Uterus (tissue), 2 donors: ENCODE results near the gene EYA3.

Experiments
- POLR2A ChIP-seq, 2 donors: fragments of 450-650 bp; IDR thresholded peaks; one replicate each; pipeline ENCODE4 v1.6.1; 2016; ENCODE audit warnings: antibody characterized with exemption in 2 of 2, mild to moderate bottlenecking in 1 of 2, moderate library complexity in 1 of 2
- TF ChIP-seq, protein P1 (sequence below), 4 experiments: fragments of 200-600 bp in 2 of 4; fragments of 450-650 bp in 2 of 4; sonication (generic) in 2 of 4; IDR thresholded peaks; one replicate each; pipeline ENCODE4 v1.5.1; 2016 to 2019; ENCODE audit warnings: antibody characterized with exemption in 4 of 4, mild to moderate bottlenecking in 2 of 4, moderate library complexity in 1 of 4

DNA sequence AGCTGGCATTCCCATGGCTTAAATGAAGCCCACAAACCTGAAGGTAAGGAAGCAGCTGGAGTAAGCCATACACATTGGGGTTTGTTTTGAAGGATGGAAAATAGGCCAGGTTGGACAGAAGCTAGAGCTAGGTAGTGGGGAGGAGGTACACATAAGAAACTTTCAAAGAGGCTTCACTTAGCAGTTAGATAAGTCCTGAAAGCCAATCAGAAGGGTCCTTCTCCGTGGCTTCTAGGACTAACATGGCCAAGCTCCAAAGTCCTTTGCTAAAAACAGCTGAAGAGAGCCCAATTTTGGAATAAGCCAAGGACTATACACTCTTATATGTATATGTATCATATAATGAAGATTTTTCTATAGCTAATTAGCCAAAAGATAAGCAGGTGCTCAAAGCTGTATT is 1.8 kb downstream of the EYA3 start:
- no peak for TF ChIP-seq POLR2A (IDR thresholded peaks at IDR 0.05)
- TF ChIP-seq, protein P1, sequence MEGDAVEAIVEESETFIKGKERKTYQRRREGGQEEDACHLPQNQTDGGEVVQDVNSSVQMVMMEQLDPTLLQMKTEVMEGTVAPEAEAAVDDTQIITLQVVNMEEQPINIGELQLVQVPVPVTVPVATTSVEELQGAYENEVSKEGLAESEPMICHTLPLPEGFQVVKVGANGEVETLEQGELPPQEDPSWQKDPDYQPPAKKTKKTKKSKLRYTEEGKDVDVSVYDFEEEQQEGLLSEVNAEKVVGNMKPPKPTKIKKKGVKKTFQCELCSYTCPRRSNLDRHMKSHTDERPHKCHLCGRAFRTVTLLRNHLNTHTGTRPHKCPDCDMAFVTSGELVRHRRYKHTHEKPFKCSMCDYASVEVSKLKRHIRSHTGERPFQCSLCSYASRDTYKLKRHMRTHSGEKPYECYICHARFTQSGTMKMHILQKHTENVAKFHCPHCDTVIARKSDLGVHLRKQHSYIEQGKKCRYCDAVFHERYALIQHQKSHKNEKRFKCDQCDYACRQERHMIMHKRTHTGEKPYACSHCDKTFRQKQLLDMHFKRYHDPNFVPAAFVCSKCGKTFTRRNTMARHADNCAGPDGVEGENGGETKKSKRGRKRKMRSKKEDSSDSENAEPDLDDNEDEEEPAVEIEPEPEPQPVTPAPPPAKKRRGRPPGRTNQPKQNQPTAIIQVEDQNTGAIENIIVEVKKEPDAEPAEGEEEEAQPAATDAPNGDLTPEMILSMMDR (IDR thresholded peaks at IDR 0.05), result no peak
